Dendritic cell treated with granulocyte-macrophage colony-stimulating factor and Interleukin-4, amounts not matched to agents 40 ng/mL and 50 ng/mL, for 4 days (primary cell): ENCODE results near the gene TCF7L2.

ENCODE experiments used
- H3K27ac Mint-ChIP-seq: one replicate; pipeline ENCODE4 v1.8.0; 2022; ENCODE audit warnings: mild to moderate bottlenecking, mixed read lengths
- H3K27me3 Mint-ChIP-seq: one replicate; pipeline ENCODE4 v1.8.0; 2022; ENCODE audit warnings: mild to moderate bottlenecking, mixed read lengths
- H3K36me3 Mint-ChIP-seq: one replicate; pipeline ENCODE4 v1.8.0; 2022; ENCODE audit warnings: low read depth, mixed read lengths
- H3K4me1 Mint-ChIP-seq: one replicate; pipeline ENCODE4 v1.8.0; 2022; ENCODE audit warnings: low read depth, mixed read lengths
- H3K4me3 Mint-ChIP-seq: one replicate; pipeline ENCODE4 v1.8.0; 2022; ENCODE audit warnings: mild to moderate bottlenecking, moderate library complexity, mixed read lengths
- H3K9me3 Mint-ChIP-seq: one replicate; pipeline ENCODE4 v1.8.0; 2022; ENCODE audit warnings: mixed read lengths
- intact Hi-C: fragments of 100-400 bp; cut with micrococcal nuclease; formaldehyde crosslinking; loops from one replicate; pipeline ENCODE4 v1.15.0; 2022

Gene TCF7L2

DNA sequence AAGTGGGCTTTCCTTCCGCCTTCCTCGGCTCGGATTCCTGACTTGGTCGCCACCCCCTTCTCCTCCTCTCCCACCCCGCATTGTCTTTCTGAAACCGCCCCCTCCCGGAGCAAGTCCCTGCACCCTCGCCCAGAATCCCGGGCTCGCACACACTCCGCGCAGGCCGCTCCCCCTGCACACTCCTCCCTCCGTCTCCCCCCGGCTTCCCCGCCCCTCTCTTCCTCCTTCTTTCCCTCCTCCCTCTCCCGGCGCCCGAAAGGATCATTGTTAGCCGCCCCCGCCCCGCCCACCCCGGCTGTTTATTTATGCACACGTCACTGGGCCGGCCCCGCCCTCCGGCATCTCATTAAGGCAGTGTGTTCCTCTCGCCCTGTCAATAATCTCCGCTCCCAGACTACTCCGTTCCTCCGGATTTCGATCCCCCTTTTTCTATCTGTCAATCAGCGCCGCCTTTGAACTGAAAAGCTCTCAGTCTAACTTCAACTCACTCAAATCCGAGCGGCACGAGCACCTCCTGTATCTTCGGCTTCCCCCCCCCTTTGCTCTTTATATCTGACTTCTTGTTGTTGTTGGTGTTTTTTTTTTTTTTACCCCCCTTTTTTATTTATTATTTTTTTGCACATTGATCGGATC lies at the start of gene TCF7L2:
Gene TCF7L2 (plus strand): TSS at position 373 of the 633 bp plus-strand sequence. CDS start 510 bp downstream, outside the sequence.
- Mint-ChIP-seq H3K27me3 (peaks cover 57% of the 10 kb centered on the region), H3K9me3 (no peaks in the 10 kb centered on the region), H3K4me1 (peaks cover 61% of the 10 kb centered on the region), H3K4me3 (peak within 1 kb of the TSS; percentile 87), H3K27ac (peak within 1 kb of the TSS; percentile 92), H3K36me3 (peaks cover 20% of the 10 kb centered on the region)
- intact Hi-C loops: loop anchor here (5.0 to 10.0 kb wide), 2 partner anchors 98 to 145 kb away; no protein-coding TSS in a partner anchor

DNA sequence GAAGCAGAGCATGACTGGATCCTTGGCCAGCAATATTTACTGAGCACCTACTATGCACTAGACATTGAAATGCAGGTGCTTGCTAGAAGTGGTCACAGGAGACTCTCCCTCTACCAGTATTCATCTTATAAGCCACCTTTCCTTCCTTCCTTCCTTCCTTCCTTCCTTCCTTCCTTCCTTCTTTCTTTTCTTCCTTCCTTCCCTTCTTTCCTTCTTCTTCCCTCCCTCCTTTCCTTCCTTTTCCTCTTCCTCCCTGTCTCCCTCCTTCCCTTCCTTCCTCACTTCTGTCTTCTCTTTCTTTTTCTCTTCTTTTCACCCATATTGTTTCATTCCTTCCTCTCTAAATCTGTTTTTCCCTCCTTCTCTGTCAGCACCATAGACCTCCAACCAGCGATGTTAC lies 47.3 kb upstream of the TCF7L2 start:
- Mint-ChIP-seq H3K4me1 (no peaks in the 10 kb centered on the region), H3K27ac (no peak overlapping the region), H3K27me3 (peaks cover 55% of the 10 kb centered on the region), H3K36me3 (no peaks in the 10 kb centered on the region), H3K4me3 (no peak overlapping the region), H3K9me3 (no peaks in the 10 kb centered on the region)
- intact Hi-C loops: no loop called here

DNA sequence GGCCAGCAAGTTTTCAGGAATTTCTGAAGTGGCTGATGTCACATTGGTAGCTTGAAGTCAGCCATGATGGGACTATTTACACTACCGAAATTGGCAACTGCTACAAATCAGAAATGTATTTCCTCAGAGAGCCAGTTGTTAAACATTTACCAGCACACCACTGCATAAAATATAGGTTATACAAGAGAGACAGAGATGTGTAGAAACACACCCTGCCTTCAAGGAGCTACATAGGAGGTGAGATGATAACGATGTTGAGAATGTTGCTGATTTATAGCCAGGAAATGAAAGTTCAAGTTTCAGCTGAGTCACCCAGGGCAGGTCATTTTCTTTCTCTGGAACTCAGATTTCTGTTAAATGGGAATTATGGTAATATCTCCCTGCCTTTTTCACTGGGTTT lies 46.0 kb upstream of the TCF7L2 start:
- H3K36me3 Mint-ChIP-seq: no peaks in the 10 kb centered on the region
- peaks cover 53% of the 10 kb centered on the region for H3K27me3 Mint-ChIP-seq
- no peaks in the 10 kb centered on the region for H3K4me1 Mint-ChIP-seq
- intact Hi-C loops: no loop called here
- no peak overlapping the region for H3K4me3 Mint-ChIP-seq
- no peaks in the 10 kb centered on the region for H3K9me3 Mint-ChIP-seq
- no peak overlapping the region for H3K27ac Mint-ChIP-seq

DNA sequence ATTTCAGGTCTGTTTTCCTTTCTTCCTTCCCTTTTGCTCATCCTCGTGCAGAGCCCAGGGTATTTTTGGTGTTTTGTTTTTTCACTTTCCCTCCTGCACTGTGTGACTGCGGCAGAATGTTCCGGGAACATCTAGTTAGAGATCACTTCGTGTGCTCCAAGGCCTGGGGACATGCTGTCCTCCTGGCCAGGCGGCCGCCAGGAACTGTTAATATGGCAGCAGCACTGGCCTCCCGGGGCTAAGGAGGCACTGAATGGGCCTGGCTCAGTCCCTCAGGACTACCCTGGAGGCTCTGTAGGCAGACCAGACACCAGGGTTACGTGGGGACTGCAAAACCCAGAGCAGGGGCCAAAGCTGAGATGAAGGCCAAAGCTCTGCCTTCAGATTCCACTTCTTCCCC lies 43.1 kb upstream of the TCF7L2 start:
- intact Hi-C loops: no loop called here
- H3K27me3 Mint-ChIP-seq: peaks cover 51% of the 10 kb centered on the region
- H3K4me3 Mint-ChIP-seq: no peak overlapping the region
- no peaks in the 10 kb centered on the region for H3K4me1 Mint-ChIP-seq
- no peaks in the 10 kb centered on the region for H3K36me3 Mint-ChIP-seq
- H3K9me3 Mint-ChIP-seq: no peaks in the 10 kb centered on the region
- H3K27ac Mint-ChIP-seq: no peak overlapping the region

DNA sequence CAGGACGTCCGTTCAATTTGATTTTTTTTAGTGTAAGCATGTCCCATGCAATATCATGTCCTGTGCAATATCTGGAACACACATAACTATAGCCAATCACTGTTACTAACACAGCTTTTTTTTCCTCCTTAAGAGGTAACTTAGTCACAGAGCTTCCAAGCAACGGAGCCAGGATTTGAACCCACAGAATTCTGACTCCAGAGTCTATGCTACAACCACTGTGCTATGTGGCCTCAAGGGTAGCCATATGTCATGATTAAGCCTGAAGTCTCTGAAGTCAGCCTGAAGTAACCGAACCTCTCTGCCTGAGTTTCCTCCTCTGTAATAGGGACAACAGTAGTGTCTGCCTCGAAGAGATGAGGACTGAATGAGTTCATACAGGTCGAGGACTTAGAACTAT lies 42.2 kb upstream of the TCF7L2 start:
- Mint-ChIP-seq H3K27ac (no peak overlapping the region), H3K4me1 (peaks cover 6% of the 10 kb centered on the region), H3K9me3 (peaks cover 4% of the 10 kb centered on the region), H3K36me3 (no peaks in the 10 kb centered on the region), H3K27me3 (peaks cover 53% of the 10 kb centered on the region), H3K4me3 (no peak overlapping the region)
- intact Hi-C loops: no loop called here

DNA sequence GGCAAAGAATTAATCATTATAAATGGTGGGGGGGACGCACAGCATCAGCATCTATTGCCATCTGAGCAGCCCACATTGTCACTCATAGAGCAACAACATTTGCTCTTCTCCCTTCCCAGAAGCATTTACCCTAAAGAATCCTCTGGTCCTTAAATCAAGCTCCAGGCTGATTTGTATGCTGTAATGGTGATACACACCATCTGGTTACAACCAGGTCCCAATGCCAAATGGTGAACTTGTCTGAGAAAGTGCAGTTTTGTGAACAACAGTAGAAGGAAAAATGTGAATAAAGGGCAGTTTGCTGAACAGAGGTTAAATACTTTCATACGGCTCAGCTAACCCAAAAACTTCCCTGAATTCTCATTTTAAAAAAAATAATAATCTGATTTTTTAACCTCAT lies 38.8 kb upstream of the TCF7L2 start:
- intact Hi-C loops: no loop called here
- no peak overlapping the region for H3K4me3 Mint-ChIP-seq
- H3K27ac Mint-ChIP-seq: no peak overlapping the region
- peaks cover 65% of the 10 kb centered on the region for H3K27me3 Mint-ChIP-seq
- peaks cover 8% of the 10 kb centered on the region for H3K9me3 Mint-ChIP-seq
- peaks cover 24% of the 10 kb centered on the region for H3K4me1 Mint-ChIP-seq
- no peaks in the 10 kb centered on the region for H3K36me3 Mint-ChIP-seq

DNA sequence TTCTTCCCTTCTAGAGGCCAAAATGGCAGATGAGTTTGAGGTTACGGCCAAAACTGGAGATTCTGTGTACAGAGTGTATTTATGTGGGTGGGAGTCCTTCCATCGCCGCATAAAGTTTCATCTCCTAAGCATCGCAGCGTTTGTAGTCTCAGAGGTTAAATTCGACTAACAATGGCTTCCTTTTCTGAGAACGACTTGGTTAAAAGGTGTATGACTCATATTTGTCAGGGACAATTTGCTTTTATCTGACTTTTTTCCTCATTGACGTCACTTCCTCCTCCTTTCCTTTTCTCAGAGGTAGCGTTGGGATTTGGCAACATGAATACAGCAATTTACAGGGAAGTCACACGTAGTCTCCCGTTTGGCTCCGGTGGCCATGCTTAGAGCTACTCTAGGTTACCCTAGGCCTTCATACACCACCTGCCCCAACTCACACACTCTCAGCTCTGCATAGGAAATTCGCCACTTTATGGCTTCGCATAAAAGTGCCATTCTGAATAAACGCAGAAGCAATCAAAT lies 37.6 kb upstream of the TCF7L2 start:
- H3K4me1 Mint-ChIP-seq: peaks cover 24% of the 10 kb centered on the region
- peaks cover 8% of the 10 kb centered on the region for H3K9me3 Mint-ChIP-seq
- H3K27ac Mint-ChIP-seq: no peak overlapping the region
- peaks cover 62% of the 10 kb centered on the region for H3K27me3 Mint-ChIP-seq
- intact Hi-C loops: no loop called here
- H3K36me3 Mint-ChIP-seq: no peaks in the 10 kb centered on the region
- no peak overlapping the region for H3K4me3 Mint-ChIP-seq

DNA sequence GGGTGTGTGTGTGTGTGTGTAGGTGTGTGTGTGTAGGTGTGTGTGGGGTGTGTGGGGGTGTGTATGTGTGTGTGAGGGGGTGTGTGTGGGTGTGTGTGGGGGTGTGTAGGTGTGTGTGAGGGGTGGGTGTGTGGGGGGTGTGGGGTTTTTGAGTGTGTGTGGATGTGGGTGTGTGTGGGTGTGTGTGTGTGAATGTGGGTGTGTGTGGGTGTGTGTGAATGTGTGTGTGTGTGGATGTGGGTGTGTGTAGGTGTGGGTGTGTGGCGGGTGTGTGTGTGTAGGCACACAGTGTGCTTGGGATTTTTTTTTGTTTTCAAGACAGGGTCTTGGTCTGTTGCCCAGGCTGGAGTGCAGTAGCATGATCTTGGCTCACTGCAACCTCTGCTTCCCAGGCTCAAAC lies 36.8 kb upstream of the TCF7L2 start:
- peaks cover 8% of the 10 kb centered on the region for H3K9me3 Mint-ChIP-seq
- H3K4me1 Mint-ChIP-seq: peaks cover 24% of the 10 kb centered on the region
- H3K36me3 Mint-ChIP-seq: no peaks in the 10 kb centered on the region
- H3K27ac Mint-ChIP-seq: no peak overlapping the region
- H3K27me3 Mint-ChIP-seq: peaks cover 61% of the 10 kb centered on the region
- intact Hi-C loops: no loop called here
- H3K4me3 Mint-ChIP-seq: no peak overlapping the region

DNA sequence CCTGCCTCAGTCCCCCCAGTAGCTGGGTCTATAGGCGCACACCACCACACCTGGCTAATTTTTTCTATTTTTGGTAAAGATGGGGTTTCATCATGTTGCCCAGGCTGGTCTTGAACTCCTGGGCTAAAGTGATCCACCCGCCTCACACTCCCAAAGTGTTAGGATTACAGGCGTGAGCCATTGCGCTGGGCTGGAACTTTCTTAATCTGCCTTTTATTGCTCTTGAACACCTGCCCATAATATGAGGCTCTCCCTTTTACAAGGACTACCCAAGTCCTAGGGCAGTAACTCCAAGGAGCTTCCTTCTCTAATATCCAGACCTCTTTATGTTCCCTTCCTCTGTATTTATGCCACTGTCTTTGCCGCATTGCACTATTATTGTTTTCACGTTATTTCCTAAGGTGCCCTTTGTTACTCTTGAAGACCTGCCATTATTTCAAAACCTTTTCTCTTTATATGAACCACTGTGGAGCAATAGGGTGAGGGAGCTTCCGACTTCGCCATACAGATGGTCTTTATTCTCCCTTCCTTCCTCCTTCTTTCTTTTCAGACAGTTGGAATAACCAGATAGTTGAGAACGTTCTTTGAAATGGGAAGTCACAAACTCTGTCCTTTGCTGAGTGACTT lies 36.3 kb upstream of the TCF7L2 start:
- intact Hi-C loops: no loop called here
- no peak overlapping the region for H3K4me3 Mint-ChIP-seq
- H3K27ac Mint-ChIP-seq: no peak overlapping the region
- peaks cover 24% of the 10 kb centered on the region for H3K4me1 Mint-ChIP-seq
- H3K36me3 Mint-ChIP-seq: no peaks in the 10 kb centered on the region
- peaks cover 56% of the 10 kb centered on the region for H3K27me3 Mint-ChIP-seq
- peaks cover 8% of the 10 kb centered on the region for H3K9me3 Mint-ChIP-seq

DNA sequence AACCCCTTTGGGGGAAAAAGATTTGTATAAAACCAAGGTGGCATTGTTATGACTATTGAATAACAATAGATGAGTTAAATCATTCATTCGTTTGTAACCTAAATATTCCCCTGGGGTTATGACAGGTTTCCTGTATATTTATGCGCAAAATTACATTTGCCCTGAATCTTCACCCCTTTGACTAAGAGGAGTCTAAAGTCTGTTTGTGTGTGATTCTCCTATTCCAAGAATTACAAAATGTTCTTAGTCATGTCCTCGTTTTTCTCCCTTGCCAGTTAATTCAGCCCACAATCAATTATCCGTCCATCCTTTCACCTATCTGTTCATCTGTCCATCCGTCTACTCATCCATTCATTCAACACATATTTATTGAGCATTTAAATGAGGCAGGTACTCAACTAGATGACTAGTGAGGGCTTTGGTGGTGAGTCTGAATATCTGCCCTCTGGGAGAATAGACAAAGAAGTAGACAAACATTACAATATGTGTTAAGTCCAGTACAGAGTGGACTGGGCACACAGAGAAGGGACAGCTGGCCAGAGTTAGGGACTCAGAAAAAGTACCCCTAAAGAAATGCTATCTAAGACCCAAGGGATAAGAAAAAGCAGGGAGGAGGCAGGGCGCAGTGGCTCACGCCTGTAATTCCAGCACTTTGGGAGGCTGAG lies 35.6 kb upstream of the TCF7L2 start:
- Mint-ChIP-seq H3K27me3 (peaks cover 53% of the 10 kb centered on the region), H3K27ac (no peak overlapping the region), H3K4me1 (peaks cover 24% of the 10 kb centered on the region), H3K36me3 (no peaks in the 10 kb centered on the region), H3K9me3 (peaks cover 8% of the 10 kb centered on the region), H3K4me3 (no peak overlapping the region)
- intact Hi-C loops: no loop called here

DNA sequence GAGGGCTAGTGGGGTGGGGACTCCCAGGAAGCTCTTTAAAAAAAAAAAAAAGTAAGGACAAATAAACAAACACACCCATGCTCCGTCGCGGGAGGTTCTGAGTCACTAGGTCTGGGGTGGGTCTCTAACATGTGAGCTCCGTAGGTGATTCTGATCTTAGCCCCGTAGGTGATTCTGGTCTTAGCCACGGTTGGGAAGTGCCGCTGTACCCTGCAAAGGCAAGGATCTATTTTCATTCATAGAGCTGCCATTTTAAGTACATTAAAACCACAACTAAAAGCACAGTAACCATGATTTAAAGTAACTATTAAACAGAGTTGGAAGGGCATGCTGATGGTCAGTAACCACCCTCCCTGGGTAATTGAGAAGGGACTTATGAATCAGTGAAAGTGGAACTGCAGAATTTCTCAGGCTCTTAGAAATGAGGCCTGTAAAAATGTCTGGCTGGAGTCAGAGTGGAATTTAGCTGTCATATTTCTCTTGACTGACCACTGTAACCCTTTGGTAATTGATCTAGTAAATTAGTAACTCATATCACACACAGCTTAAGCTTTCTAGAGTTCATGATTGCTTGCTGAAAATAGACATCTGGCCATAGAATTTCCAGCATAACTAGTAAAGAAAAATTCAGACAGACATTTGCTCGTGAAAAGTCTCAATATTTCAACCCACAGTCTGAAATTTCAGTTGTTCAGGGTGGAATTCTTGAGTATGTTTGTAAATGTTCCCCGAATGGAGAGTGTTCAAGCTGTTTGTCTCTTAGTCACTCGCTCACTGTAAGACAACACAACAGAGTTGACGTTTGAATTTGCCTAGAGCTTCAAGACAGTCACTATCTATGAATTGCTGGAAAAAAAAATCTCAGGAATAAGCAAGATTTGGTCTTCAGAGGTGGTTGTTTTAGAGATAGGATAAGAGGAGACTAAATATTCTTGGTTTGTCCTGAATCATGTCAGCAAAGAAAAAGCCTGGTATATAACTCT lies 34.2 kb upstream of the TCF7L2 start:
- Mint-ChIP-seq H3K36me3 (no peaks in the 10 kb centered on the region), H3K27ac (no peak overlapping the region), H3K27me3 (peaks cover 45% of the 10 kb centered on the region), H3K4me1 (peaks cover 24% of the 10 kb centered on the region), H3K4me3 (no peak overlapping the region), H3K9me3 (peaks cover 8% of the 10 kb centered on the region)
- intact Hi-C loops: no loop called here

DNA sequence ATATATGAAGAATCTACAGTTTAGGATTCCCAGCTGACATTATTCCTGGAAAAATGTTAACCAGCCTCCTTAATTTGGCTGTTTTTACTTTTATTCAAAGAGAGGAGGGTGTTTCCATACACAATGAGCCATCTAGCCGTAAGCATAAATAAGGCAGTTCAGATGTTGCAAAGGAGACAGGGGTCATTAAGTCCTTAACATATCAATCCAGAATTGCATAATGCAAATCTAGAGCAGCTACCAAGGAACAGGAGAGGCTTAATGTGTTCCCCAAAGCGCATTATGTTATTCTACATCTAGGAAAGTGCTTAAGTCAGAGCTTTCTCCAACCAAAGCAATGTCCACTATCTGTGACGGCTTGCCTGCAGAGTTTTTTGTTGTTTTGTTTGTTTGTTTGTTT lies 32.4 kb upstream of the TCF7L2 start:
- Mint-ChIP-seq H3K27me3 (peaks cover 39% of the 10 kb centered on the region), H3K4me3 (no peak overlapping the region), H3K27ac (no peak overlapping the region), H3K9me3 (peaks cover 6% of the 10 kb centered on the region), H3K36me3 (no peaks in the 10 kb centered on the region), H3K4me1 (peaks cover 20% of the 10 kb centered on the region)
- intact Hi-C loops: no loop called here

DNA sequence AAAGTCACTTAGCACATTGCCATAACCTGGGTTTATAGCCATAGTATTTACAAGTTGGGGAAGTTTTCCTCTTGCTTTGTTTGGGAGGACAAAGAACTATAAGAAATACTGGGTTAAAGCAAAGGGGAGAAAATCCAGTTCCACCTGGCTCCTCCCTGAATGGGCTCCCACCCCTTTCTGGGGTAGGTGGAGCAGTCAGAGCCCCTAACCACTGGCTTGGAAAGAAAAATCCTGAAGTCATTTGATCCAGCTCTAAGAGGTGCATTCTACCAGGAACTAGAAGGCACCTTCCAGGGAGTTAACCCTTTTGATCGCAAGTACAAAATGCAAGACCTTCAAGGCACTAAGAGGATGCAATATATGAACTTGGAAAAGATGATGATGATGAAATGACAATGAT lies 31.3 kb upstream of the TCF7L2 start:
- intact Hi-C loops: no loop called here
- Mint-ChIP-seq H3K9me3 (no peaks in the 10 kb centered on the region), H3K4me1 (peaks cover 9% of the 10 kb centered on the region), H3K36me3 (no peaks in the 10 kb centered on the region), H3K27me3 (peaks cover 35% of the 10 kb centered on the region), H3K4me3 (no peak overlapping the region), H3K27ac (no peak overlapping the region)
